ENCODE results near the gene CELSR2. TPM values are rescaled to one million over a fixed set of nuclear protein-coding genes. Genes with fewer than 3 reads are reported as not detected.
A peak's percentile ranks its signal among the peaks of the same experiment; 100 is the strongest.

CELSR2 gene
- total and polyA plus RNA-seq, 2 experiments from 2014 or later = 11.2 to 35.1 TPM

DNA sequence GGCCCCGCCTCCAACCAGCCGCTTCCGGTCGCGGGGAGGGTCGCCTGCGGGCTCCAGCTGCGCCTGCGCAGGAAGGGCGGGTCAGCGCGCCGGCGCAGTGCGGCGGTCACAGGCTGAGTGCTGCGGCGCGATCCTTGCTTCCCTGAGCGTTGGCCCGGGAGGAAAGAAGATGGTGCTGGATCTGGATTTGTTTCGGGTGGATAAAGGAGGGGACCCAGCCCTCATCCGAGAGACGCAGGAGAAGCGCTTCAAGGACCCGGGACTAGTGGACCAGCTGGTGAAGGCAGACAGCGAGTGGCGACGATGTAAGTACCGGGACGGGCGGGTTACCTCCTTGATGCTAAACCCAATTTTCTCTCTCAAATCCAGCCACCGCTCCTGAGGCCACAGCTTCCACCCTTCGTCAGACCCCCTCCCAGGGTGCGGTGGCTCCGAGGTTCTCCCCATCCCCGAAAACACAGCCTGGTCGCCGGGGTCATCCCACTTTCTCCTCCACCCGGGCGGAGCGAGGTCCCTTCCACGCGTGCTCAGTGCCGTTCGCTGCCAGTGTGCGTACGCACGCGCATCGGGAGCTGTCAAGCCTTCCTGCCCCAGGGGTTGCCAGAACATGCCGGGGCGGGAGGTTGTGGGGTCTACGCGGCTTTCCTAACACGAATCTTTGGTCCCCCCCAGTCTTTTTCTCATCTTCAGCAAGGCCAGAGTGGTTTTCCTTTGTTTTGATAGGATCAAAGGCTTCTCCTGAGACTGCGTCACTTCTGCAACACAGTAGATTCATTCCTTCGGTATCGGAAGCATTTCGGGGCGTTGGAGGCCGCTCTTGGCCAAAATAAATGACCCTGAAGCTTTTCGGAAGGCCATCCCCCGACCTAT, 35.3 kb upstream of the CELSR2 start, which contains the start of gene SARS1:
Gene SARS1 (plus strand): TSS at position 95 of the 870 bp plus-strand sequence. CDS start 75 bp downstream, at position 170.
- Histone ChIP-seq H2AFZ (peak within 1 kb of the TSS; percentile 85; the same call in 1 of the 2 replicates), H3K27ac (ENCODE audit: low read depth) (peak within 1 kb of the TSS; percentile 83; the same call in 1 of the 2 replicates), H3K9me2 (ENCODE audit: insufficient read depth) (no peaks in the 10 kb centered on the region), H3K4me2 (peak within 1 kb of the TSS; percentile 86), H3K36me3 (ENCODE audit: insufficient read depth) (no peaks in the 10 kb centered on the region), H4K20me1 (replicated peaks; ENCODE audit: insufficient read depth) (peaks cover 12% of the 10 kb centered on the region), H3F3A (replicated peaks; ENCODE audit: low read depth) (0 out of 2 replicates have a peak, but pooled peaks cover 3% of the 10 kb centered on the region), H3K79me2 (replicated peaks; ENCODE audit: insufficient read depth) (peaks cover 49% of the 10 kb centered on the region), H3K27me3 (ENCODE audit: insufficient read depth) (no peaks in the 10 kb centered on the region), H3K4me1 (ENCODE audit: insufficient read depth) (peaks cover 13% of the 10 kb centered on the region), H3K4me3 (peak within 1 kb of the TSS; percentile 78)
- TF ChIP-seq, protein P1, sequence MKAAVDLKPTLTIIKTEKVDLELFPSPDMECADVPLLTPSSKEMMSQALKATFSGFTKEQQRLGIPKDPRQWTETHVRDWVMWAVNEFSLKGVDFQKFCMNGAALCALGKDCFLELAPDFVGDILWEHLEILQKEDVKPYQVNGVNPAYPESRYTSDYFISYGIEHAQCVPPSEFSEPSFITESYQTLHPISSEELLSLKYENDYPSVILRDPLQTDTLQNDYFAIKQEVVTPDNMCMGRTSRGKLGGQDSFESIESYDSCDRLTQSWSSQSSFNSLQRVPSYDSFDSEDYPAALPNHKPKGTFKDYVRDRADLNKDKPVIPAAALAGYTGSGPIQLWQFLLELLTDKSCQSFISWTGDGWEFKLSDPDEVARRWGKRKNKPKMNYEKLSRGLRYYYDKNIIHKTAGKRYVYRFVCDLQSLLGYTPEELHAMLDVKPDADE (IDR thresholded peaks at IDR 0.05) = no peak
- TF ChIP-seq POLR2AphosphoS5 (IDR thresholded peaks at IDR 0.05; ENCODE audit: low read depth) (peak; percentile 94), NANOG (IDR thresholded peaks at IDR 0.05; ENCODE audit: borderline replicate concordance) (no peak), ZNF331 (CRISPR knock-in tag; IDR thresholded peaks at IDR 0.05; ENCODE audit: low read depth) (no peak), ZNF114 (CRISPR knock-in tag; IDR thresholded peaks at IDR 0.05) (no peak), CREB1 (CRISPR knock-in tag; IDR thresholded peaks at IDR 0.05; ENCODE audit: low read depth) (no peak)
- ATAC-seq (peak; percentile 93), DNase-seq (ENCODE audit: low spot score) (peak; percentile 94)
- peak within 1 kb of the TSS; percentile 88 for H3K4me3 Mint-ChIP-seq
- H3K27ac Mint-ChIP-seq = peak within 1 kb of the TSS; percentile 95
- H3K36me3 Mint-ChIP-seq (ENCODE audit: low read depth) = peaks cover 38% of the 10 kb centered on the region
- H3K27me3 Mint-ChIP-seq (ENCODE audit: insufficient read depth, low read depth, poor library complexity) = peaks cover 2% of the 10 kb centered on the region
- H3K4me1 Mint-ChIP-seq = peaks cover 19% of the 10 kb centered on the region
- H3K9me3 Mint-ChIP-seq = peaks cover 4% of the 10 kb centered on the region; the same call in 1 of the 3 replicates

DNA sequence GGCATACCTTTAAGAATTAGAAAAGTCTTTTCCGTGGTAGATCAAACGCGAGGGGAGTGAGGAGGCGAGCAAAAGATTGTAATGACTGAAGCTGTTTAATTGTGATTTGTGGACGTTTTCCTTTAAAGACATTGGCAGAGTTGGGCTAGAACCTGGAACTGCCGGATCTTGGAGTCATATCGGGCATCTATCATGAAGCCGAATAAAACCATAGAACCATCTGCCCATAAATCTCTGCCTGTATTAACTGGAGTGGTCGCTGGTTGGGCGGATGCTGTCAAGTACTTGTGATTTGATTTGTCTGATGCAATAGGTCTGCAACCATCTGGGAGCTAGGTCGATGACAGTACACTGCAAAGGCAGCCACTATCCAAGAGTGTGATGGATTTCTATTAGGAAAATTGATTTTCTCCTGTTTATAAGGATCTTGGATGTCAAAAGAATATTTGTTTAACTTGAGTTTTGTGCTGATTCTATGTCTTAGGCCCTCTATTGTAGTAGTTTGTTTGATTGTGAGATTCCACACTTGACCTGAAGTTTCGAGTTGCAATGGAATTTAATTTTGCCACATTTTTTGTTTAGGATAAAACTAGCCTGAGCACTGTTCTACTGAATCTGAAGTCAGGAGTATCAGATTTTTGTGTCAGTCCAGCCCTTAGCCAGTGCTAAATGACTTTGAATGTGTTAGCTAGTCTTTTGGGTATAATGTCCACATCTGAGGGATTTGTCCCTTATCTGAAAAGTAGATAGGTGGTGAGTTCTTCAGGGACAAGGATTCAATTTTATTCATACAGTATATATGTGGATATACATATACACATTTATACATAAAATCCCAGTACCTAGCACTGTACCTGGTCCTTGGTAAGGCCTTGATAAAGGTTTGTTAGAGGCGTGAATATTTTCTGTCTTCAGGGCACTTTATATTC, 34.4 kb upstream of the CELSR2 start:
- DNase-seq (ENCODE audit: low spot score) (peak; percentile 59), ATAC-seq (peak; percentile 23)
- Histone ChIP-seq H4K20me1 (replicated peaks; ENCODE audit: insufficient read depth) (peaks cover 12% of the 10 kb centered on the region), H2AFZ (peak overlapping the region; percentile 67; the same call in 1 of the 2 replicates), H3K79me2 (replicated peaks; ENCODE audit: insufficient read depth) (peaks cover 58% of the 10 kb centered on the region), H3K27me3 (ENCODE audit: insufficient read depth) (no peaks in the 10 kb centered on the region), H3K4me2 (peak overlapping the region; percentile 86), H3F3A (replicated peaks; ENCODE audit: low read depth) (0 out of 2 replicates have a peak, but pooled peaks cover 3% of the 10 kb centered on the region), H3K4me1 (ENCODE audit: insufficient read depth) (peaks cover 13% of the 10 kb centered on the region), H3K36me3 (ENCODE audit: insufficient read depth) (no peaks in the 10 kb centered on the region), H3K9me2 (ENCODE audit: insufficient read depth) (no peaks in the 10 kb centered on the region), H3K27ac (ENCODE audit: low read depth) (no peak overlapping the region), H3K4me3 (peak overlapping the region; percentile 78)
- Mint-ChIP-seq H3K27ac (peak overlapping the region; percentile 95), H3K4me3 (peak overlapping the region; percentile 88), H3K27me3 (ENCODE audit: insufficient read depth, low read depth, poor library complexity) (peaks cover 2% of the 10 kb centered on the region), H3K36me3 (ENCODE audit: low read depth) (peaks cover 44% of the 10 kb centered on the region), H3K4me1 (peaks cover 19% of the 10 kb centered on the region), H3K9me3 (peaks cover 4% of the 10 kb centered on the region; the same call in 1 of the 3 replicates)
- TF ChIP-seq EZH2 (IDR thresholded peaks at IDR 0.05; ENCODE audit: low read depth, unreplicated experiment) (no peak), POLR2AphosphoS5 (IDR thresholded peaks at IDR 0.05; ENCODE audit: low read depth) (0 out of 2 replicates have a peak, but pooled peaks have one; percentile 25)
